ENCODE data around the gene CTBP1.

The CTBP1 gene

DNA sequence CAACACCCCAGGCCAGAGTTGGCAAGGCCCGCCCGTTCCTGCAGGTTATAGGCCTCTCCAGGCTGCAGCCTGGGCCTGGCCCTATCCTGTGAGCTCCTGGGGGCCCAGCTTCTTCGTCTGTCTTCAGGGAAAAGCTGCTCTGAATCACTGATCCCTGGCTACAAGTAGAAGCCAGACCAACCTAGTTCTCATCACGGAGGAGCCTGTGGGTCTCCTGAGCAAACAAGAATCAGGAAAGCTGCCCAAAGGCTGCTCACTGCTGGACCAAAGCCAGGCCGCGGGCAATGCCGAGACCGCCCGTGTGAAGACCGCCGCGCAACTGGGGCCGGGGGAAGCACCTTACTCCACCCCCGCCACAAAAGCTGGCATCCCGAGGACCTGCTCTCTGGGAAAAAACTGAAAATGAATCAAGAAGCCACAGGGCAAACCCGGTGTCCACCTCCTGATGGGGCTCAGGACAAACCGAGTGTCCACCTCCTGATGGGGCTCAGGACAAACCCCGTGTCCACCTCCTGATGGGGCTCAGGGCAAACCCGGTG is 12.8 kb downstream of the CTBP1 start:
- no peak for DNase-seq

DNA sequence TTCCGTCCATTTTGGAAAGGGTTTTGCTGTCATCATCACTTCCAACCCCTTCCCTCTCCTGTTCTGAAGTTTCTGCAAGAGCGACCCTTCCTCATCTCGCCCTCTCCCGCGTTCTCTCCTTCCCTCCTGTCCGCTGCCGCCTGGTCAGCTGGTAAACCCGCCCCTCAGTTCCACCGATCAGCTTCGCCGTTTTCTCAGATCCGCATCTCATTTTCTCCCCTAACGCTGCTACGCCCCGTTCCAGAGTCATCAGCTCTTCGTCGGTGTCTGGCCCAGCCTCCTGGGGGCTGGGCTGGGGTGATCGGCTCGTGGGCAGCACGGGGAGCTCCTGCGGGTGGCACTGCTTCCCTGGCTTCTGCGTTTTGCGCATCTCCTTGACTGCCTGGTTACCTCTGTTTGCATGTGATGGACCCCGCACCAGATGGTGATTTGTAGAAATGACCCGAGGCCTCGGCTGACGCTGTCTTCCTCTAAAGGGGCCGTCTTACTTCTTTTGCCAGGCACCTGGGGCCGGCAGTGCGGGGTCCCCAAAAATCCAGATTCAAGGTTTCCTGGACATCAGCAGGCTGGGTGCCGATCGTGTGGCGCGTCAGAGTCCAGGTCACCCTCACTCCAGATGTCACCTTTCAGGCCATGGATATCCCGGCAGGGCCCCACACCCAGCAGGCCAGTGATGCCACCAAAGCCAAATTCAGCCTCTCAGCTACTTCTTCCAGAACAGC is 13.4 kb downstream of the CTBP1 start:
- DNase-seq, result no peak

DNA sequence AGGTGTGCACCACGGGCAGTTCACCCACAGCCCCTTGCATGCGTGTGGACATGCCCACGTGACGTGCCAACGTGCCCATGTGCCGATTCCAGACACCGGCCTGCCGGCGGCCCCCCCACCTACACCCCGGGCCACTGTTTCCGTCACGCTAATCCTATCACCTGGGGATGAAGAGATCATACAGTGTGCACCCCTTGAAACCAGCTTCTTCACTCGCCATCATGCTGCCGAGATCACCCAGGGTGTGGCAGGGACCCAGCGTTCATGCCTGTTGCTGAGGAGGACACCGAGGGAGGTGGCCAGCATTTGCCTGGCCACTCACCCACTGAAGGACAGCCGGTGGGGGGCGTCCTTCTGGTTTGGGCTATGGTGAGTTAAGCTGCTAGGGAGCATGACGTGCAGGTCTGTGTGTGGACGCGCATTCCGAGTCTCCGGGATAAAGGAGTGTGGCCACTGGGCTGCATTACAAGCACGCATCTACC is 14.1 kb downstream of the CTBP1 start:
- no peak for DNase-seq

DNA sequence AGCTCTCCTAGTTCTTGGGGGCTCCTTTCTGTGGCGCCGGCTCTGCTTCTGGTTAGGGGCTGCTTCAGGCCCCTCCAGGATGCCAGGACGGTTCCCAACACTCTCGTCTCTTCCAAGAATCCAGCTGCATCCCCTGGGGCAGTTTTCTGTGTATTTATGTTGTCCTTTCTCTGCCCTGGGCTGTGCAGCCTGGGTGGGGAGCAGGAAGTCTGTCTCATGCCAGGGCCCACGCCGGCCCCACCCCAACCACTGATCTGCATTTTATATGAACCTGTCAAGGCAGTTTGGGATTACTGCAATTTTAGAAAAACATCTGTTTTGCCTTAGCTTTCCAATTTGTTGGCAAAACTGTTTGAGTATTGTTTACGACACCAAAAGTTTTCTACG is 14.6 kb downstream of the CTBP1 start:
- DNase-seq, result no peak

DNA sequence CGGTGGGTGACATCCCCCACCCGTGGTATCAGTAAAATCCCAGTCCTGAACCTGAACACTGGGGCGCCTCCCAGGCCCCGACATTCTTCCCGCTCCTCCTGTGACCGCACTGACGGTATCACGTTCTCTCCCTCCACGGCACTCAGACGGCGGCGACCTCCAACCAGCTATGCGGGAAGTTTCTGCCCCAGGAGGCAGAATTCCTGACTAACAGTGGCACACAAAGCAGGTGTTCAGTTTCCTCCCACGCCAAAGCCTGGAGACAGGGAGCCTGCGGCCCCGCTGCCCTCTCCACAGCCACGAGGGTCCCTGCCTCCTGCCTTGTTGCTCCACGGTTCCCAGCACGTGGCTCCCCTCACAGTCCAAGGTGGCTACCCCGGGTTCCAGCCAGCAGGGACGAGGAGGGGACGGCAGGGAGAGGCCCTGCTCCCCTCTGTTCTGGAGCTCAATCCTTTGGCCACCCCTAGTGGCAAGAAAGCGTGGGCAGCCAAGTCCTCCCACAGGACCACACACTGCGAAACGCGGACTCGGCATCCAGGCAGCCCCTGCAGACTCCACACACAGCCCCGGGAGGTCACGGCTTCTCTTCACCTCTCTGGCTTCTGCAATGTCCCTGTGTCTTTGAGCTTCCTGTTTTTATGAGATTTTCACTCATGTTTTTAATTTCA is 15.2 kb downstream of the CTBP1 start:
- peak; percentile 8 for DNase-seq

DNA sequence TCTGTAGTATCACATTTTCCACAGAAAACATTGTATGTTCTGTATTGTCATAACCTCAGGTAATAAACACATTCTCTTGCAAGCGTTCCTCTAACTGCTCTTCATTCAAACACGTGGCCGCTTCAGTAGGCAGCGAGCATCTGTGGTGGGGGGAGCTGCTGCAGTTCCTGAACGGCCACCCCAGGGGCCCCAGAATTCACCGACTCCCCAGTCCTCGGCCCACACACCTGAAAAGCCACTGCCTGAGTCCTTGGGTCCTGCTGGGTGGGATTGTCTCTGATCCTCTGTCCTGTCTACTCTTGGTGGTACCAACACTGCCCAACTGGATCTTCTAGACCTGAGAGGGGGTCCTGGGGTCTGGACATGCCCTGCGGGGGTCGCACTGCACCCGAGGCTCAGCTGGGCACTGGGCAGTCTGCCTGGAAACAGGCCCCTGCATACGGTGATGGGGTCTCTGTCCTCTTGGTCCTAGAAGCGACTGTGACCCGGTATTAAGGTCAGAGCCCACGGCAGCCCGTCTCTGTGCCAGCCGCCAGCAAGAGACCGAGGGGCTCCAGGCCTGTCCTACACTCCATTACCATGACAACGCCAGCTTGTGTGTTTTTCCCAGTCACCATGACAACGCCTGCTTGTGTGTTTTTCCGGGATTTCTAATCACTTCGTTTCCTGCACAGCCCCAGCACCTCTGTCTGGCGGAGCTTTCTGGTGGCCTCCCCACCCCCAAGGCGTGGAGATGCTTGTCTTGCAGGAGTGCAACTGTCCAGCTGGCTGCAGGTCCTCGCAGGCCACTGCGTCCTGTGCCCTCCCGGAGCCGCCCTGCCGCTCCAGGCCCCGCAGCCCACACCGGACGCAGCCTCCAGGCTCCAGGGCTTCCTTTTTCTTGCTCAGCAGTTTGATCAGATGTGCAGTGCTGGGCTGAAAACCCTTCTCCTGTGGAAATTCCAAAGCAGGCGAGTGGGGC is 16.0 kb downstream of the CTBP1 start:
- no peak for DNase-seq

DNA sequence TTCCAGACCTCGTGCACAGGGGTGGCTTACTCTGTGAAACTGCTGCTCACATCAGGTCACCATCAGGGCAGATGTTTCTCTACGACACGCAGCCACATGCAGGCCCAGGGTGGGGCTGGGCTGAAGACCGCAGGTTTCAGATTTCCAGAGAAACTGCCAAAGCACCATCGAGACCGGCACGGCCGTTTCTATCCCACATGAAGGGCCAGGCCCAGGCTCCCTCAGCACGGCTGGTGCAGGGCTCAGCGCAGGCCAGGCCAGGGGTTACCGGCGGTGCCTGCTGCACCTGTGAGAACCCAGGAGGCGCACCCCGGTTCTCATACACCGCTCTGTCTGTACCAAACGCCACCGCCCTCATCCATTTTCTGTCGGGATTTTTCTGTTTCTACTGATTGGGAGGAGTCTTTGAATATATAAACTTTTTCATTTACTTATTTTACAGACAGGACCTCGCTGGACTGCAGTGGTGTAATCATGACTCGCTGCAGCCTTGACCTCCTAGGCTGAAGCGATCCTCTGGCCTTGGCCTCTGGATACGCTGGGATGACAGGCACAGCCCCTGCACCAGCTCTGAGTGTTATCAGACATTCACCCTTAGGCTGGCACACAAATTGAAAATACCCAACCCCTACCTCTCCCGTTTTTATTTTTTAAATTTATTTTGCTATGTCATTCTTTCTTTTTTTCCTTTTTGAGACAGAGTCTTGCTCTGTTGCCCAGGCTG is 17.1 kb downstream of the CTBP1 start:
- no peak for DNase-seq

DNA sequence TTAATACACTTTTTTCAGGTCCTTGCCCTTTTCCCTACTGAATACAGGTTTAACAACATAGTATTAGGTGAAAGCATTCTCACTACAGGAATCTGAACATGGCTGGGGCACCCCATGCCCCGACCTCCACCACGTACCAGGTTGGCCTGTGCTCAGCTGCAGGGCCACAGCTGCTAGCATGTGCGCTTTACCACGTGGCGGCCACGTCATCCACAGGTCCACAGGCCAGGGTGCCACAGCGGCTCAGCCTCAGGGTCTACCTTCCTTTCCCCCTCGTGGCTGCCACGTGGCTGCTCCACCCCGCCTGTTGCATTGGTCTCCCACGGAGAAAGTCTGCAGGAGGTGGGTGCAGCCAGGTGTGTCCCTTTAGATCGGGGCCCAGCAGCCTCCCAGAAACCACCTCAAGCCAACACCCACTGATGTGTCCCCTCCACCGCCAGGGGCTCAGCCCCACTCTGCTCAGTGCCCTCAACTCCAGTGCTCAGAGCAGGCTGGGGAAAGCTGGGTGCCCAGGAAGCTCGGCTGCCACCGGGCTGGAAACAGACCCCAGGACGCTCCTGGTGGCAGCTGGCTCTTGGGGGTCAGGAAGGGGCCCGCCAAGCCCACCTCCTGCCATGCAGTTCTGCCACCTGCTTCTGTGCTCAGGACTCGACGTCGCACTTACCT is 17.8 kb downstream of the CTBP1 start:
- DNase-seq, result no peak

DNA sequence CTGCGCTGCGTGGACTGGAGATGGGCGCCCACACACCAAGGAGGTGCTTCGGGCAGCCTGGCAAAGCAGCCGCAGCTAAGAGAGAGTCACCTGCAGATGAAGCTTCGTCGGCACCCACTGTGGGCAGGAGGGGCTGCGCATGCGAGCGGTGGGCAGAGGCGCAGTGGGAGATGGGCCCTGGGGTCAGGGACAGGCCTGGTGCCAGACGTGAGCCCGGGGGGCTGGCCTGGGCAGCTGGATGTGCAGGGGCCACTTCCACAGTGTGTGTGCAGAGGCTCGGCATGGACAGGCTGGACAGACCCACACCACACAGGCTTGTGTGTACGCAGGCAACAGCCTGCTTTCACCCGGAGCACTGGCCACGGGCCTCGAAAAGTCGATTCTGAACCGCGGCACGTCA is 18.6 kb downstream of the CTBP1 start:
- no peak for DNase-seq

DNA sequence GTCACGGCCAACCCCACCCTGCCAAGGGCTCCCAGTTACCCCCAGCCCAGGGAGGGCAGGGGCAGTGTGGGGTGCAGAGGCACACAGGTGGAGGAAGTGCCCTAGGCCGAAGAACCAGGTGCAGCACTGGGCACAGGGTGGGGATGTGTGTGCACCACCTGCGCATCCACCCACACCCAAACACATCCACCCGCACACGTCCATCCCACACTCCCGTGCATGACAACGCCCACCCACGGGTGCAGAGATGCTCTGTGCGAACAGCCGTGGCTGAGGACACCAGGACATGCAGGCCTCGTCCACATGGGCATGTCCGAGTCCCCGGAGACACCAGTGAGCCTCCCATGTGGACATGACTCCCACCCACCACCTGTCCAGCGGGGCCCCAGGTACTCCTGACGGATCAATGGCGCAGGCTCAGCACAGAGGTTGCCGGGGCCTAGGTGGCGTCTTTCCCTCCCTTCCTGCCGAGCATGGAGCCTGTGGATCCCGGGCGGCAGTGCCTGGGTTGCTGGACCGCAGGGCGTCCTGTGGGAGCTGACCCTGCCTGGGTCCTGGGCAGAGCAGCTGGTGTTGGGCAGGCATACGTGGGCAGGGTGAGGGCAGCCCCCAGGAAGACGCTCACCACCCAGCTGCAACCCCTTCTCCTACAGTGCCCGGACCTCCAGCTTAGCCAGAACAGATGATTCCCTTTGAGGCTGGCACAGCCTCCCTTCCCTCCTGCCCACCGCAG is 19.6 kb downstream of the CTBP1 start:
- DNase-seq, result no peak

DNA sequence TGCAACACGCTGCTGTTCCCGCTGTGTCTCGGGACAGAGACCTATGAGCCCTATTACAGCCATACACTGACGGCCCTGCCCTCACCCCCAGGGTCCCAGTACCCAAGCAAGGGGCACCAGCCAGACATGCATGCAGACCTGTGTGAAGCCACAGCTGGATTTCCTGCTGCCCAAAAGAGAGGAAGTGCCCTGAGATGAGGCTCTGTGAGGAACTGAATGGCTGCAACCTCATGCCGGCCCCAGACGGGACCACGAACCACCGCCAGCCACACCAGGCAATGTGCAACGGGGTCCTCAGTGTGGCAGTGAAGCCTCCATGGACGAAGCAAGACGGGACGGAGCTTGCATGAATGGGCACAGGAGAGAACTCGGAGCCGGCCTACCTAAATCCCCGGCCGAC is 21.1 kb downstream of the CTBP1 start:
- no peak for DNase-seq

DNA sequence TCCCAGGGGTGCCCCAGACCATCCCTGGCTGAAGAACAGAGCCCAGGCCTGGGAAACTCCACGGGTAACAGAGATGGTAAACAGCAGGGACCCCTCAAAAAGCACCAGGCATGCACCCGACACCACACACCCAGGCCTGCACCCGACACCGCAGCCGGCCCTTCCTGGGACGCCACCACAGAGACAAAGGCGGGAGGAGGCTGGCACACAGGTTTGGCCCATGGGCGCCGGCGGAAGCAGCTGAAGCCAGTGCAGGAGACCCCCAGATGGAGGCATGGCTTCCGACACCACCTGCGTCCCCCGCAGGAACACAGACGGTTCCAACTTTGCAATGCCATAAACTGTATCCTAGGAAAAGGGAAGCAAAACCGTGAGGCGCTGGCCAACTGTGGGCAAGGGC is 22.3 kb downstream of the CTBP1 start:
- DNase-seq, result no peak

DNA sequence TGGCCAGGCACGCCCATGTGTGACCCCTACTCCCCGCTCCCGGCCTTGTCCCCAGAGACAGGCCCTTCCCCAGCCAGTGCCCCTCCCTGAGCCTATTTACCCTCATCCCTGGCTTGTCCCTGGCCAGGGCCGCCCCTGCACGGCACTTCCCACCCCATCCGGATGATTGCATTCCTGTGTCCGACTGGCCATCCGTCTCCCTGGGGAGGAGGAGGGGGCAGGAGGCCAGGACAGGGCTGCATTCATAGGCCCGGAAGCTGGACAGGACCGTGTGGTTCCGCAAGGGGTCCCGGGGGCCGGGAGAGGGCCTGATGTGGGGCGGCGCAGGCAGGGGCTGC is 22.8 kb downstream of the CTBP1 start:
- DNase-seq, result no peak

DNA sequence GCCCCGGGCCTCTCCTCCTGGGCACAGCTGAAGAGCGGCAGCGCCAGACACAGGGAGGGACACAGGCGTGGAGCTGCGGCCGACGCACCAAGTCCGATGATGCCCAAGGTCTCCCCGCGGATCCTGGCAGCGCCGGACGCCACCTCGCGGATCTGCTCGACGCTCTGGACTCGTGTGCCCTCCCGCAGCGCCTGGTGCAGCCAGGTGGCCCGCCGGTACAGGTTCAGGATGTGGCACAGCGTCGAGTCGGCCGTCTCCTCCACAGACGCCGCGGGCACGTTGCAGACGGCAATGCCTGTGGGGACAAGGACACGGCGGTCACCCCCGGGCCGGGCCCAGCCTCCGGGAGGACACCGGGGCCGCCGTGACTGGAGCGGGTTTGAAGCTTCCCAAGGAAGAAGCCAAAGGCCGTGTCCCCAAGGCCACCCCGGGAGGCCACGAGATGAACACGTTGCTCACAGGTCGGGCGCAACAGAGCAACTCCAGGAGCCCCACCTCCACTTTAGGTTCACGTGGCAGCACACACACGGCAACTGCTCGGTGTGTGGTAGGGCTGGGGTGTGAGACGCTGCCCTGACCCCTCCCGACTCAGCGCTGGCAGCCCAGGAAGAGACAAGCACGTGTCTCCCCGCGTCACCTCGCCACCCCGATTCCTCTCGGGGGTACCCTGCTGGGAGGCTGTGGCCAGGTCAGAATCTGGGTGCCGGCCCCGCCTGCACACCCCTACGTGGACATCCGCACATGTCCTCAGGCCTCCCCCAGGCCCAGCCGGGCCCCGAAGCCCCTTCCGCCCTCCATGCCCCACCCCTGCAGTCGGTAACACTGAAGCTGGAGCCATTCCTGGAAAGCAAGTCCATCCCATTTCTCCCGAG is 23.4 kb downstream of the CTBP1 start:
- no peak for DNase-seq

DNA sequence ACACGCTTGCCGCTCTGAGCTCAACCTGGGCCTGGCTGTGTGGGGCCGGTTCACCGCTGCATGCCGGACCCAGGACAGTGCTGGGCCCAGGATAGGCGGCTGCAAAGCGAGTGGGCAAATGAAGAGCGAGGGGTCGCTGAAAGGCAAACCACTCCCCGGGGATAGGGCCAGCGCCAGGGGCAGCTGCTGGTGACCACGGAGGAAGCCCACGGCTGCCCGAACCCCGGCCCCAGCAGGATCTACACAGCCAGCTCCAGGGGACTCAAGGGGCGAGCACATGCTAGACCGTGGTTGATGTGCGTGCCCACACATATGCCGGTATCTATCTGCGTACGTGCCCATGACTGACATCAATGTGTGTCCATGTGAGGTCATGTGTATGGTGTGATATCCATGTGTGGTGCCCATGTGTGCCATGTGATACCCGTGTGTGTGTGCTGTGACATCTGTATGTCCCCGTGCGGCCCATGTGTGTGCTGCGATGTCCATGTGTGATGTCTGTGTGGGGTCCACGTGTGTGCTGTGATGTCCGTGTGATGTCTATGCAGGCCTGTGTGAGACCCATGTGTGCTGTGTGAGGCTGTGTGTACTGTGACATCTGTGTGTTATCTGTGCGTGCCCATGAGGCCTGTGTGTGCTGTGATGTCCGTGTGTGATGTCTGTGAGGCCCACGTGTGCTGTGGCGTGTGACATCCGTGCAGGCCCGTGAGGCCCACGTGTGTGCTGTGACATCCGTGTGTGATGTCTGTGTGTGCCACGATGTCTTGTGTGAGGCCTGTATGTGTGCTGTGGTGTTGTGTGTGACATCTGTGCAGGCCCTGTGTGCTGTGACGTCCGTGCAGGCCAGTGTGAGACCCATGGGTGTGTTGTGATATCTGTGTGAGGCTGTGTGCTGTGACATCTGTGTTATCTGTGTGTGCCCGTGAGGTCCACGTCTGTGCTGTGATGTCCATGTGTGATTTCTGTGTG is 24.8 kb downstream of the CTBP1 start:
- no peak for DNase-seq

DNA sequence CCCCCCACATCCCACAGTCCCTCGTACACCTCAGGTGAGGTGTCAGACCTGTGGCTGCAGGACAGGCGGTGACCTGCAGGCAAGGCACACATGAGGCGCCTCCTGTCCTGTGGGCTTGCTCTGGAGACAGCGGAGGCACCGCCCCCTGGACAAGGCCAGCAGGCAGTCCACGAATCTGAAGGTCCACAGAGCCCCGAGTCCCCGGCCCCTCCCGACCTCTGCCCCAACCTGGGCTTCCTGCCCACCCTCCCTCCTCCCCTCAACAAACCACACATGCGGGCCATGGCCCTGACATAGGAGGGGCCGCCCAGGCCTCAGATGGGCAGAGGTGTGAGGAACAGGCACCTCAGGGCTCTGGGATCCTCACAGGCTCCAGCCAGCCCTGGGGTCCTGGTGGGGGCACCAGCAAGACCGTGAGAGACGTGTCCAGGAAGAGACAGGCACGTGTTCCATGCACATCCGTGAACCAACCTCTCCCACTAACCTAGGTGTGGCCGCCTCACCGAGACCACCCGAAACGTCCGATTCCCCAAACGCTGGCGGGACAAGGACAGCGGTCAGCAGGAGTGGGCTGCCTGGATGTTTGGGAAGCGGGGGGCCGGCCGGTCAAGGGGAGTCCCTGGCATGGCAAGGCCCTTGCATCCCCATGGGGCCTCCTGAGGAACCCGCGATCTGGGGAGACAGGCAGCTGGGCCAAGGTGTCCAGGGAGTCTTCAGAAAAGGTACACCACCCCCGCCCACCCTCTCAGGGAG is 25.8 kb downstream of the CTBP1 start:
- DNase-seq, result no peak

DNA sequence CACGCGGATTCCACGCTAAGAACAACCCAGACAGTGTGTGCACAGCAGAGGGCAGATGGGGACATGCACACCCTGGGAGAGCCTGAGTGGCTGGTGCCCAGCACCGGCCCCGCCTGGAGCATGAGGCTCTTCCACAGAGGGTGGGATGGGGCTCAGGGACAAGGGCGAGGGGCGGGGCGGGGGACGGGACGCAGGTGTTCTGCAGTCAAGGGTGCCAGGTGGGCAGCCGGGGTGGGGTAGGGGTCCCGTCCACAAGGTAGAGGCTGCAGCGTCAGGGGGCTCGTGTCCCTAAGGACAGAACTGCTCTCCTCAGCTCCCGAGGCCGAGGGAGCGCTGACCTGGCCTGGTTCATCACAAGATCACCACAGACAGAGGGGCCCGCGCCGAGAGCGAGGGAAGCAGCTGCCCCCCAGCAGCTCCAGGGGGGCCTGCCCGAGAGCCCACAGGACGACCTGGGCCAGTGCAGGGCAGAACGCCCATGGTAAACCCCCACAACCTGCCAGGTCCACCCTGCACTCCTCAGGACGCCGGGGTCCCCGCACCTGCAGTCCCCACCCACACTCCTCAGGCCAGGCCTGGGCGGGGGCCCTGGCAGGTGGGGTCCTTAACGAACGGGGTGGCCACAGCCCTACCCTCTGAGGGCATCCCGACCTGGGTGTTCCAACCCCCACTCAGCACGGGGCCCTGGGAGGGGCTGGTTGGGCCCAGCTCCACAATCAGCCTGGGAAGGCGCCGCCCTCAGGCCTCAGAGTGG is 26.7 kb downstream of the CTBP1 start:
- no peak for DNase-seq
